HFFc6 (cell line): ENCODE results near the gene CPSF4. TPM values are rescaled to one million over a fixed set of nuclear protein-coding genes. Genes with fewer than 3 reads are reported as not detected.

Source experiments
- DNase-seq: peaks from one replicate; pipeline ENCODE4 v3.0.0-alpha.2; 2018
- H3K27ac Mint-ChIP-seq: 2 replicates; pipeline ENCODE4 v1.8.0; 2020; ENCODE audit warnings: mild to moderate bottlenecking, mixed read lengths
- H3K27me3 Mint-ChIP-seq: 2 replicates; pipeline ENCODE4 v1.8.0; 2021; ENCODE audit warnings: mild to moderate bottlenecking, moderate library complexity, mixed read lengths; ENCODE audit not compliant: insufficient read depth
- H3K36me3 Mint-ChIP-seq: 2 replicates; pipeline ENCODE4 v1.8.0; 2021; ENCODE audit warnings: low read depth, mixed read lengths
- H3K4me1 Mint-ChIP-seq: 2 replicates; pipeline ENCODE4 v1.8.0; 2020; ENCODE audit warnings: low read depth, mixed read lengths
- H3K4me3 Mint-ChIP-seq: 2 replicates; pipeline ENCODE4 v1.8.0; 2020; ENCODE audit warnings: mild to moderate bottlenecking, moderate library complexity, mixed read lengths
- H3K9me3 Mint-ChIP-seq: 2 replicates; pipeline ENCODE4 v1.8.0; 2020; ENCODE audit warnings: mild to moderate bottlenecking, mixed read lengths
- CTCF ChIP-seq: fragments of 200-600 bp; sonication (generic); IDR thresholded peaks from 2 replicates; pipeline ENCODE4 v1.5.0; 2021; ENCODE audit warnings: antibody characterized with exemption, mild to moderate bottlenecking
- total RNA-seq, 6 experiments: library from RNA; stranded (reverse); fragmentation: NEBNext Ultra II Directional; extraction: Animal tissue kit (Norgen Biotek cat#: 25700); gene quantifications; 2 replicates in 1 of 6; 3 replicates in 5 of 6; pipeline ENCODE4 v1.2.3, GENCODE V29; 2021

Gene CPSF4
- total RNA-seq, 6 experiments from 2014 or later = 26.7 to 34.0 (median 29.2) TPM

- Mint-ChIP-seq H3K4me3 (no peak overlapping the region), H3K36me3 (peaks cover 41% of the 10 kb centered on the region), H3K27me3 (no peaks in the 10 kb centered on the region), H3K4me1 (no peaks in the 10 kb centered on the region), H3K27ac (no peak overlapping the region; the same call in 1 of the 2 replicates), H3K9me3 (no peaks in the 10 kb centered on the region)
- no peak for DNase-seq
- no peak for TF ChIP-seq CTCF
Measured at GRCh38 chr7:99485094-99485493, 46.4 kb downstream of the CPSF4 start.

DNA sequence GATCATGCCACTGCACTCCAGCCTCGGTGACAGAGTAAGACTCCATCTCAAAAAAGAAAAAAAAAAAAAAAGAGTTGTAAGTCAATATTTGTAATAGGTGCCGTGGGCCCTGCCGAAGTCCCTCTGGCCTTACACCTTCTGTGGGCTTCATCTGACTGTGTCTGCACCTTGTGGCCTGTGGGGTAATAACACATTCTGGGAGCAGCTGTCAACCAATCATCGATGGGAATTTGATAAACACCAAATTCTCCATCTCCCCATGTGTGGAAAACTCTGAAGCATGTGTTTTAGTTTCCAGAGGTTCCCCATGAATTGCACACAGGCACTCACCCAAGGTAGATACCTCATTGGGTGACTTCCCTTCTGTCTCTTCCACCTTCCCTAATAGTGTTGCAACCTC lies 50.5 kb downstream of the CPSF4 start:
- TF ChIP-seq CTCF = no peak
- H3K27ac Mint-ChIP-seq = no peak overlapping the region
- peaks cover 65% of the 10 kb centered on the region for H3K36me3 Mint-ChIP-seq
- H3K4me1 Mint-ChIP-seq = no peaks in the 10 kb centered on the region
- peaks cover 21% of the 10 kb centered on the region for H3K9me3 Mint-ChIP-seq
- no peak for DNase-seq
- H3K4me3 Mint-ChIP-seq = no peak overlapping the region
- no peaks in the 10 kb centered on the region for H3K27me3 Mint-ChIP-seq

GRCh38 chr7:99490878-99491277 lies 52.1 kb downstream of the CPSF4 start:
- DNase-seq = no peak
- H3K4me3 Mint-ChIP-seq = no peak overlapping the region
- no peaks in the 10 kb centered on the region for H3K4me1 Mint-ChIP-seq
- no peak overlapping the region for H3K27ac Mint-ChIP-seq
- H3K9me3 Mint-ChIP-seq = peaks cover 33% of the 10 kb centered on the region
- TF ChIP-seq CTCF = no peak
- peaks cover 62% of the 10 kb centered on the region for H3K36me3 Mint-ChIP-seq
- no peaks in the 10 kb centered on the region for H3K27me3 Mint-ChIP-seq

- Mint-ChIP-seq H3K27me3 (no peaks in the 10 kb centered on the region; the same call in 1 of the 2 replicates), H3K9me3 (peaks cover 37% of the 10 kb centered on the region), H3K4me1 (peaks cover 15% of the 10 kb centered on the region), H3K4me3 (no peak overlapping the region), H3K36me3 (peaks cover 63% of the 10 kb centered on the region), H3K27ac (no peak overlapping the region)
- DNase-seq = no peak
- no peak for TF ChIP-seq CTCF
Measured at GRCh38 chr7:99493823-99494222, 55.1 kb downstream of the CPSF4 start.

DNA sequence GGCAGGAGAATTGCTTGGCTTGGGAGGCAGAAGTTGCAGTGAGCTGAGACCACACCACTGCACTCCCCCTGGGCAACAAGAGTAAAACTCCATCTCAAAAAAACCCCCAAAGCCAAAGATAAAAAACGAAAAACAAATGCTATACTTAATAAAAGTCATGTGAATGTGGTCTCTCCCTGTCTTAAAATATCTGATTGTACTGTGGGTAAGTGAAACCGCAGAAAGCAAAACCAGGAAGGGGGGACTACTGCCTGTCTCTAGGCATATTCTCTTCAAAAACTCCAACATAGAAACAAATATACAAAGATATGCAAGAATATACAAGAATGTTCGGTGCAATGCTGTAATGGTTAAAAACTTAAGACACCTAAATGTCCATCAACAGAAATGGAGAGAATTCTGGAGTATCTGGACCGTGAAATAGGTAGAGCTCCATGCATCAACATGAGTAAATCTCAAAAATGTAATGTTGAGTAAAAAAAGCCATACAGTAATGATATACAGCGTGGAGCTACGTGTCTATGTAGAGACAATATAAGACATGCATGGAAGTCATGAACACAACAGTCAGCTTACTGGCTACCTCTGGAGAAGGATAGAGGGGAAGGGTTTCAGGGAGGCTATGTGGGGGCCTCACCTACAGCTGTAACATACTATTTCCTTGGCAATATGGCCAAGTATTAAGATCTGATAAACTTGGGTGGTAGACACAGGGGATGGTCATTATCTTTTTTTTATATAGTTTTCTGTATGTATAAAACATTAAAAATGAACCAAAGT lies 59.2 kb downstream of the CPSF4 start:
- Mint-ChIP-seq H3K9me3 (peaks cover 37% of the 10 kb centered on the region), H3K4me3 (peak overlapping the region; percentile 98), H3K27ac (no peak overlapping the region), H3K4me1 (peaks cover 28% of the 10 kb centered on the region), H3K36me3 (peaks cover 65% of the 10 kb centered on the region), H3K27me3 (peaks cover 3% of the 10 kb centered on the region; the same call in 1 of the 2 replicates)
- no peak for TF ChIP-seq CTCF
- DNase-seq = no peak
